ENCODE results near the gene PTGER4. TPM values are rescaled to one million over a fixed set of nuclear protein-coding genes. Genes with fewer than 3 reads are reported as not detected.
"Not testable (repeated sequence)": the region's sequence is repeated elsewhere in the genome, so short reads cannot be mapped to it uniquely, and the experiment has no call there.

Gene PTGER4
- total and polyA plus RNA-seq, 2 experiments from 2014 or later: 0.41 TPM; not detected in 1

- Histone ChIP-seq H3K4me3 (no peak overlapping the region), H3K79me2 (ENCODE audit: insufficient read depth) (no peaks in the 10 kb centered on the region), H3K4me1 (ENCODE audit: insufficient read depth) (peaks cover 6% of the 10 kb centered on the region), H2AFZ (no peak overlapping the region), H3K9ac (no peak overlapping the region), H3K27ac (no peak overlapping the region), H3K27me3 (replicated peaks; ENCODE audit: insufficient read depth) (no peaks in the 10 kb centered on the region), H3K4me2 (ENCODE audit: unreplicated experiment) (no peak overlapping the region), H3K9me3 (ENCODE audit: low read depth) (no peaks in the 10 kb centered on the region), H3K36me3 (ENCODE audit: low read depth) (no peaks in the 10 kb centered on the region), H3F3A (ENCODE audit: insufficient read depth) (no peaks in the 10 kb centered on the region), H4K20me1 (ENCODE audit: insufficient read depth) (no peaks in the 10 kb centered on the region), H3K9me2 (ENCODE audit: insufficient read depth) (no peaks in the 10 kb centered on the region)
- no peak for TF ChIP-seq EZH2 (IDR thresholded peaks at IDR 0.05; ENCODE audit: insufficient read depth, poor library complexity, severe bottlenecking)
- no peak for TF ChIP-seq EZH2phosphoT487 (IDR thresholded peaks at IDR 0.05; ENCODE audit: insufficient read depth, low read depth)
- DNase-seq: no peak
- WGBS, 2 experiments (ENCODE audit: low coverage in 1 of 2, low lambda C conversion rate in 2 of 2, missing lambda C conversion rate in 2 of 2): 92 to 94% methylated on average over 2 of the region's 2 CpGs
- in situ Hi-C loops (cut with MboI): no loop called here
Observed at GRCh38 chr5:40655138-40655537, 24.6 kb upstream of the PTGER4 start.

GRCh38 chr5:40656091-40656490, 23.6 kb upstream of the PTGER4 start:
- H3F3A ChIP-seq (ENCODE audit: insufficient read depth); in situ Hi-C loops (cut with MboI); H3K27ac ChIP-seq; H3K4me2 ChIP-seq (ENCODE audit: unreplicated experiment); H3K36me3 ChIP-seq (ENCODE audit: low read depth); DNase-seq; H3K4me3 ChIP-seq; H3K9me2 ChIP-seq (ENCODE audit: insufficient read depth); H3K4me1 ChIP-seq (ENCODE audit: insufficient read depth); H3K79me2 ChIP-seq (ENCODE audit: insufficient read depth); H3K9ac ChIP-seq; H3K9me3 ChIP-seq (ENCODE audit: low read depth); H3K27me3 ChIP-seq (replicated peaks; ENCODE audit: insufficient read depth); H2AFZ ChIP-seq; H4K20me1 ChIP-seq (ENCODE audit: insufficient read depth): not testable (repeated sequence)

GRCh38 chr5:40656766-40657165, 22.9 kb upstream of the PTGER4 start:
- DNase-seq: no peak
- Histone ChIP-seq H2AFZ (no peak overlapping the region), H3K4me3 (no peak overlapping the region), H3K36me3 (ENCODE audit: low read depth) (no peaks in the 10 kb centered on the region), H3K4me1 (ENCODE audit: insufficient read depth) (peaks cover 6% of the 10 kb centered on the region), H3K27me3 (replicated peaks; ENCODE audit: insufficient read depth) (no peaks in the 10 kb centered on the region; the same call in 1 of the 2 replicates), H3K9me3 (ENCODE audit: low read depth) (no peaks in the 10 kb centered on the region), H3K9me2 (ENCODE audit: insufficient read depth) (no peaks in the 10 kb centered on the region), H4K20me1 (ENCODE audit: insufficient read depth) (no peaks in the 10 kb centered on the region), H3K79me2 (ENCODE audit: insufficient read depth) (no peaks in the 10 kb centered on the region), H3F3A (ENCODE audit: insufficient read depth) (no peaks in the 10 kb centered on the region), H3K9ac (no peak overlapping the region), H3K4me2 (ENCODE audit: unreplicated experiment) (no peak overlapping the region), H3K27ac (no peak overlapping the region)
- TF ChIP-seq EZH2phosphoT487 (IDR thresholded peaks at IDR 0.05; ENCODE audit: insufficient read depth, low read depth) (no peak), EZH2 (IDR thresholded peaks at IDR 0.05; ENCODE audit: insufficient read depth, poor library complexity, severe bottlenecking) (no peak)
- in situ Hi-C loops (cut with MboI): no loop called here

GRCh38 chr5:40660751-40661150, 19.0 kb upstream of the PTGER4 start:
- H3K4me1 ChIP-seq (ENCODE audit: insufficient read depth): no peaks in the 10 kb centered on the region
- H3F3A ChIP-seq (ENCODE audit: insufficient read depth): no peaks in the 10 kb centered on the region
- 46 to 64% methylated on average over 2 of the region's 2 CpGs for WGBS, 2 experiments (ENCODE audit: low coverage in 1 of 2, low lambda C conversion rate in 2 of 2, missing lambda C conversion rate in 2 of 2)
- no peaks in the 10 kb centered on the region for H3K9me2 ChIP-seq (ENCODE audit: insufficient read depth)
- no peaks in the 10 kb centered on the region; the same call in 1 of the 2 replicates for H3K27me3 ChIP-seq (replicated peaks; ENCODE audit: insufficient read depth)
- H3K79me2 ChIP-seq (ENCODE audit: insufficient read depth): no peaks in the 10 kb centered on the region
- H3K36me3 ChIP-seq (ENCODE audit: low read depth): no peaks in the 10 kb centered on the region
- no peaks in the 10 kb centered on the region for H4K20me1 ChIP-seq (ENCODE audit: insufficient read depth)
- no peak overlapping the region for H2AFZ ChIP-seq
- H3K27ac ChIP-seq: no peak overlapping the region
- no peak for DNase-seq
- no peaks in the 10 kb centered on the region for H3K9me3 ChIP-seq (ENCODE audit: low read depth)
- in situ Hi-C loops (cut with MboI): no loop called here
- no peak overlapping the region for H3K4me3 ChIP-seq
- no peak overlapping the region for H3K4me2 ChIP-seq (ENCODE audit: unreplicated experiment)
- TF ChIP-seq EZH2phosphoT487 (IDR thresholded peaks at IDR 0.05; ENCODE audit: insufficient read depth, low read depth) (no peak), EZH2 (IDR thresholded peaks at IDR 0.05; ENCODE audit: insufficient read depth, poor library complexity, severe bottlenecking) (no peak)
- H3K9ac ChIP-seq: no peak overlapping the region

GRCh38 chr5:40665635-40666298, 13.9 kb upstream of the PTGER4 start:
- no peaks in the 10 kb centered on the region for H3K9me3 ChIP-seq (ENCODE audit: low read depth)
- no peaks in the 10 kb centered on the region for H3K36me3 ChIP-seq (ENCODE audit: low read depth)
- no peak overlapping the region for H3K4me2 ChIP-seq (ENCODE audit: unreplicated experiment)
- no peaks in the 10 kb centered on the region for H3F3A ChIP-seq (ENCODE audit: insufficient read depth)
- 69 to 70% methylated on average over 3 of the region's 3 CpGs for WGBS, 2 experiments (ENCODE audit: low coverage in 1 of 2, low lambda C conversion rate in 2 of 2, missing lambda C conversion rate in 2 of 2)
- H3K27ac ChIP-seq: no peak overlapping the region
- H4K20me1 ChIP-seq (ENCODE audit: insufficient read depth): no peaks in the 10 kb centered on the region
- peaks cover 4% of the 10 kb centered on the region; the same call in 1 of the 2 replicates for H3K27me3 ChIP-seq (replicated peaks; ENCODE audit: insufficient read depth)
- DNase-seq: no peak
- H3K79me2 ChIP-seq (ENCODE audit: insufficient read depth): no peaks in the 10 kb centered on the region
- in situ Hi-C loops (cut with MboI): no loop called here
- H3K9ac ChIP-seq: no peak overlapping the region
- H3K4me3 ChIP-seq: no peak overlapping the region
- no peaks in the 10 kb centered on the region for H3K9me2 ChIP-seq (ENCODE audit: insufficient read depth)
- H2AFZ ChIP-seq: no peak overlapping the region
- H3K4me1 ChIP-seq (ENCODE audit: insufficient read depth): no peaks in the 10 kb centered on the region
- TF ChIP-seq EZH2 (IDR thresholded peaks at IDR 0.05; ENCODE audit: insufficient read depth, poor library complexity, severe bottlenecking) (no peak), EZH2phosphoT487 (IDR thresholded peaks at IDR 0.05; ENCODE audit: insufficient read depth, low read depth) (no peak)
